Hematopoietic multipotent progenitor cell treated with erythropoietin and hydrocortisone succinate and interleukin-3 and kit ligand, for 6 days (in vitro differentiated cells): Measurements from ENCODE around the gene NDUFS3.
"Not testable (repeated sequence)": the region's sequence is repeated elsewhere in the genome, so short reads cannot be mapped to it uniquely, and the experiment has no call there.

Experiments
- DNase-seq: peaks from one replicate; pipeline ENCODE4 v3.0.0-alpha.2; 2015

The NDUFS3 gene

DNA sequence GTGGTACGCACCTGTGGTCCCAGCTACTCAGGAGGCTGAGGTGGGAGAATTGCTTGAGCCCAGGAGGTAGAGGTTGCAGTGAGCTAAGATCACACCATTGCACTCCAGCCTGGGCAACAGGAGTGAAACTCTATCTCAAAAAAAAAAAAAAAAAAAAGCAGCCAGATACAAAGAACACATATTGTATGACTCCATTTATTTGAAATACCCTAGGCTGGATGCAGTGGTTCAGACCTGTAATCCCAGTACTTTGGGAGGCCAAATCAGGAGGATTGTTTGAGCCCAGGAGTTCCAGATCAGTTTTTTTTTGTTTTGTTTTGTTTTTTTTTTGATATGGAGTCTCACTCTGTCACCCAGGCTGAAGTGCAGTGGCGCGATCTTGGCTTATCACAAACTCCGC is 16.5 kb upstream of the NDUFS3 start:
- DNase-seq: not testable (repeated sequence)

DNA sequence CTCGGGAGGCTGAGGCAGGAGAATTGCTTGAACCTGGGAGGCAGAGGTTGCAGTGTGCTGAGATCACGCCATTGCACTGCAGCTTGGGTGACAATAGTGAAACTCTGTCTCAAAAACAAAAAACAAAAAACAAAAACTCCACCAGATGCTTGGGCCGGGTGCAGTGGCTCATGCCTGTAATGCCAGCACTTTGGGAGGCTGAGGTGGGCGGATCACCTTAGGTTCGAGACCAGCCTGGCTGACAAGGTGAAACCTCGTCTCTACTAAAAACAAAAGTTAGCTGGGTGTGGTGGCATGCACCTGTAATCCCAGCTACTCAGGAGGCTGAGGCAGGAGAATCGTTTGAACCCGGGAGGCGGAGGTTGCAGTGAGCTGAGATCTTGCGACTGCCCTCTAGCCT is 14.5 kb upstream of the NDUFS3 start:
- DNase-seq: not testable (repeated sequence)

DNA sequence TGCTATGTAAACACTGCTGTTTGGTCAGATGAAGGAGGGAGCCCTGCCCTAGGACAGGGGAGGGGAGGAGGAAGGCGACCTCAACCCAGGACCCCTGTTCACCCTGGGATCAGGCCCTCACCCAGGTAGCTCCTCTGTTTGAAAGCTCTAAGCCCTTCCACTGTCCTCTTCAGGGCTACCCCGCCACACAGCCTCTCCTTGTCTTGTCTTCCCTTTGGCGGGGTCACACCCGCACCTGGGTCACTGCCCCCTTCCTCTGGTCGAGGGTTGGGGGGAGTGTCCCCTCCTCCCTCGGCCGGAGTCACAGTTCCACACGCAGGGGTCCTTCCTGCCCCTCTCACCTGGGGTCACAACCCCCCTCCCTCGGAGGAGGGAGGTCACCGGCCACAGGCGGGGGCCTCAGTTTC is 13.9 kb upstream of the NDUFS3 start:
- DNase-seq: no peak

DNA sequence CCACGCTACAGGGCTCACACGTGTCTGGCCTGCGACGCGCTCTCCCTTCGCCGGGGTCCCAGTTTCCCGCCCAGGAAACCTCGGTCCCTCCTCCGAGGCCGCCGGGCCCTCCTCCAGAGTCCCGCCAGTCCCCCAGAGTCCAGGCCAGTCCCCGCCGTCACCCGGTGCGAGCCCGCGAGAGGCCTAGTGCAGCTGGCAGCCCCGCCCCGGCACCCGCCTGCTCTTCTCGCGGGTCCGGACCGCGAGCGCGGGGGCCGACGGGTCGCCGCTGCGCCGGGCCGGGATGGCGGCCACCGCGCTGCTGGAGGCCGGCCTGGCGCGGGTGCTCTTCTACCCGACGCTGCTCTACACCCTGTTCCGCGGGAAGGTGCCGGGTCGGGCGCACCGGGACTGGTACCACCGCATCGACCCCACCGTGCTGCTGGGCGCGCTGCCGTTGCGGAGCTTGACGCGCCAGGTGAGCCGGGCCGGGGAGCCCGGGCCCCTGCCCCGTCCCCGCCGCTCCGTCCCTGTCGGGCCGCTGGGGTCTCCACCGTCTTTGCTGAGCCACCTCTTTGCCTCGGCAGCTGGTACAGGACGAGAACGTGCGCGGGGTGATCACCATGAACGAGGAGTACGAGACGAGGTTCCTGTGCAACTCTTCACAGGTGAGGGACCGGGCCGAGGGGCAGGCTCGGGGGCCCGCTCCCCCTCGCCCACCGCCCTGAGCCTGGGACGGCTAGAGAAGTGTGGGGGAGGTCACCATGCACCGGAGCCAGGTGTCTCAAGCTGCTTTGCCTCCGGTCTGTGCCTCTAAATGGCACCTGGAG is 13.3 kb upstream of the NDUFS3 start, which contains the start of gene PTPMT1:
TSS of gene PTPMT1 (plus strand) at position 260 of the 809 bp plus-strand sequence. CDS start at position 284, 24 bp downstream.
- DNase-seq: peak; percentile 90

DNA sequence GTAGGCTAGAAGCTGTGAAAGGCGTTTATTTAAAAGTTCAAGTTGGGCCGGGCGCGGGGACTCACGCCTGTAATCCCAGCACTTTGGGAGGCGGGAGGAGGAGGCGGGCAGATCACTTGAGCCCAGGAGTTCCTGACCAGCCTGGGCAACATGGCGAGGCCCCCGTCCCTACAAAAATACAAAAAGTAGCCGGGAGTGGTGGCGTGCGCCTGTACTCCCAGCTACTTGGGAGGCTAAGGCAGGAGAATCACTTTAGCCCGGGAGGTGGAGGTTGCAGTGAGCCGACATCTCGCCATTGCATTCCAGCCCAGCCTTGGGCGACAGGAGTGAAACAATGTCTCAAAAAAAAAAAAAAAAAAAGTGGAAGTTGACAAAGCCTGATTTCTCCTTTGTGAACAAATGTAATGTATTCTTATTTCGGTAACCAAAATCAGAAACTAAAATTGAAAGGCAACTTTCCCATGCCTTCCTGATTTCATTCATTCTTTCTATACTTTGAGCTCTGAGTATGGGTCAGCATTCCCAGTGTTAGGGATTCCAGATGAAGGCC is 12.7 kb upstream of the NDUFS3 start:
- peak; percentile 43 for DNase-seq

DNA sequence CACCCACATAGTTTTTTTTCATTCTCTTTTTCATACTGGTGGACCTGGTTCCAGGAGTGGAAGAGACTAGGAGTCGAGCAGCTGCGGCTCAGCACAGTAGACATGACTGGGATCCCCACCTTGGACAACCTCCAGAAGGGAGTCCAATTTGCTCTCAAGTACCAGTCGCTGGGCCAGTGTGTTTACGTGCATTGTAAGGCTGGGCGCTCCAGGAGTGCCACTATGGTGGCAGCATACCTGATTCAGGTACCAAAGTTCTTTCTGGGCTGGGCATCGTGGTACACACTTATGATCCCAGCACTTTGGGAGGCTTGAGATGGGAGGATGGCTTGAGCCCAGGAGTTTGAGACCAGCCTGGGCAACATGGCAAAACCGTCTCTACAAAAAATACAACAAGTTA is 9.2 kb upstream of the NDUFS3 start:
- no peak for DNase-seq

DNA sequence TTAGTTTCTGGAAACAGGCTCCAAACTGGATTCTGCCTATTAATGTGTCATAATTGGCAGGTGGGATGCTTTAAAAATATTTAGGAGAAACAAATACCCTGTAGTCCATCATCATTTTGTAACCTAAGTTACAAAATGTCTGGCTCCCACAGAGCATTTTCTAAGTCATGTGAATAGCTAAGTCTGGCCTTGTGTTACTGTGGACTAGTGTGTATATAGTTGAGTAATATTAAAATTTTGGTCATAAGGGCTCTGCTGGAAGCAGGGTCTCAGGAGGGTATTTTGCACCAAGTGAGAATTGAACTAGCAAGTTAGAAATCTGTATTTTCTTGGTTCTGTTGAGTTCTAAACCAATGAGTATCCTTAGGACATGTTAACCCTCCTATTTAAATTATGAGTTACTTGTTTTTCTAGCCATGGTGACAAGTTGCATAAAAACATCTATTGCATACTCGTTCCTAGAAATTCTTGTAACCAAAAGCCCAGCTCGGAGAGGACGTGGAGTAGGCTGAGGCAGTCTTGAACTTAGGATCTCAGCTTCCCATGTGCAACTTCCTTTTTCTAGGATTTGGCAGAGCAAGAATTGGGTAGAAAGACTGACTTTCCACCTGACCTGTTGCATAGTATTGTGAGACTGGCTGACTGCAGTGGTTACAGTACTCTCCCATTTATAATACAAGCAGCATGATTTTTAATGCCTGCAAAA is 8.1 kb upstream of the NDUFS3 start:
- no peak for DNase-seq

DNA sequence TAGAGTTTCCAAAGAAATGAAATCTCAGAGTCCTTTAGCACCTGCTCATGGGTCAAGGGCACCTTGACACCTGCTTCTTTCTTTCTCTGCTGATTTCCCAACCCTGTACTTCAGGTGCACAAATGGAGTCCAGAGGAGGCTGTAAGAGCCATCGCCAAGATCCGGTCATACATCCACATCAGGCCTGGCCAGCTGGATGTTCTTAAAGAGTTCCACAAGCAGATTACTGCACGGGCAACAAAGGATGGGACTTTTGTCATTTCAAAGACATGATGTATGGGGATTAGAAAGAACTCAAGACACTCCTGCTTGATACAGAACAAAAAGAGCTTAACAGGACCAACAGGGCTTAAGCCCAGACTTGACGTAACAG is 7.5 kb upstream of the NDUFS3 start:
- no peak for DNase-seq

DNA sequence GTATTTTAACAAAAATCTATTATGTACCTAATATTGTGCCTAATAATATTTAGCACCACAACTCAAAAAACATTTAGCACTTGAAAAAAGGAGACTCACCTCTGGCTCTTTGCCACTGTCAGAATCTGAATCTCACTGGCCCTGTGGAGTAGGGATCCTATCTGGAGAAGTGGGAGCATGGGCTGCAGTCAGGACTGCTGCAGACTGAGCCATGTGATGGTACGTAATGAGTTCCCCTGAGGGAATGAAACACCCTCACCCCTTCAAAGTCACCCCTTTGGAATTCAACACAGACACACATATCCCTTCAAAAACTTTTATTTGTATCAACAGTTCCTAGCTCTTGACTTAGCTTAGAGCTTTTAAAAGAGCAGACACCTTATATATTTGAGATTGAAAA is 7.0 kb upstream of the NDUFS3 start:
- no peak for DNase-seq

DNA sequence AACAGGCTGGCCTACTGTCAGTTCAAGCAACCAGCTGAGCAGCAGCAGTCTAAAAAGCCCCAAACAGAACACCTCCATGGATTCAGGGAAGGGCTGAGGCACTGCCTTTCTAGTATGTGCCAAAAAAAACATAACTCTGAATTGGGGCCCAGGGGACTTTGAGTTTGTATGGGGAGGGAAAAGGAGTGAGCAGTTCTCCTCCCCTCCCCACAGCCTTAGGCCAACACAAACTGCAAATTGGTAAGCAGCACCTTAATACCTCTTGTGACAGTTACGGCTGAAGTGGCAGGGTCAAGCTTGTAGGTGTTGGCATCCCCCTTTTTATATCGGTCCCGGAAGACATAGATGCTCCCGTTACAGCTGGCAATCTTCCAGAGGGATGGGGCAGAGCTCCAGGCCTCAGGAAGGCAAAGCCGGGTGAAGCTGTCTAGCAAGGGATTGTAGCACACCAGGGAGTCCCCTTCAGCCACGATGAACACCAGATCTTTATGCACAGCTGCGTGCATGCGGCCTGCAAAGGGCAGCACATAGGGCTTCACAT is 6.1 kb upstream of the NDUFS3 start:
- DNase-seq: no peak

DNA sequence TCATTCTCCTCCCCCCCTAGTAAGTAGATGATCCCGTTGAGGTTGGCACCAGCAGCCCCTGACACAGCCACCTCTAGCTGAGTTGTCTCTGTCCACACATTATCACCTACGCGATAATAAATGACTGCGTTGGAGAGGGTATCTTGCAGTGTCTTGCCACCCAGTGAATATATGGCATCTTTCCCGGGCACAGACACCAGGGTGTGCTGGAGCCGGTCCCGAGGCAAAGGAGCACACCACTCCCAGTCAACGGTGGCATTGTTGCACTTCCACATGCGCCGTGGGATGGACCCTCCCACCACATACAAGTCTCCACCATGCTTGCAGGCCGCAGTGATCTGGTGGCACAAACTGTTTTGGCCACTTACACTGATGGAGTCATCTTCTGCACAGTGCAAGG is 5.6 kb upstream of the NDUFS3 start:
- DNase-seq: no peak

DNA sequence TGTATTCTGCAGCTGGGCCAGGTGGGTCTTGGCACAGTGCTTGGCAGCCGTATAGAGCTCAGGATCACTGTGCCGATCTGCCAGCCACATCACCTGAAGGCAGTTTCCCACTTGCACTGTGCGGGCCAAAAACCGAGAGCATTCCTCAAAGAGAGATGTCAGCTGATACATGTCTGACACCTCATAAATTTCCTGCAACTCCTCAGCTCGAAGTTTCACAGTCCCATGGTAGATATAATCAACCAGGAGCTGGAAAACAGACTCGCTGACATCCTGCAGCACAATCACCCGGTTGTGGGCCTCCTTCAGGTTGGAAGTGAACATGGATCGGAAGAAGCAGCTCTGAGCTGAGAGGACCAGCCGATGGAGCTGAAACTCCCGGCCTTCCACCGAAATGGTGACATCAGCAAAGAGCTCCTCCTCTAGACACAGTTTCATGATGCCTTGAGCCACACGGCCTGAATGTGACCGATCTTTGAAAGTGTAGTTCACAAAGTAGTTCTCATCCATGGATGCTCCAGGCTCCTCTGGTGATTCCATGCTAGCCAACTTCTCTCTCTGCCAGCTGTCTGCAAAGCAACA is 1.3 kb upstream of the NDUFS3 start:
- no peak for DNase-seq

DNA sequence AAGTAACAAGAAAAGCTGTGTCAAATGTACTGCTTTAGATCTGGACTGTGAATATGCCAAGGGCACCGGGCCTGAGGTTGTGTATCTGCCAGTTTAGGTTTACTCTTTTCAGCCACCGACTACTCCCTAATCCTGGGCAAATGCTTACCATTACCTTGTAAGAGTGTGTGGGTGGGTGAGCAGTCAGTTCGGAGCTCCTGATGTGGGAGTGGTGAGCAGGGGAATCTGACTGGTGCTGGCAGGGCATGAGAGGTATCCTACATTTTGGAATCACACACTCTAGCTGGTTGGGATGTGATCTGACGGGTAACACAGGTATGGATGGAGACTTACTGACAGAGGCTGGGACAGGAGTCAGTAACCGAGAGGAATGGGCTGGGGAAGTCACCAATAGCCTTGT is 5.0 kb downstream of the NDUFS3 start:
- DNase-seq: no peak

DNA sequence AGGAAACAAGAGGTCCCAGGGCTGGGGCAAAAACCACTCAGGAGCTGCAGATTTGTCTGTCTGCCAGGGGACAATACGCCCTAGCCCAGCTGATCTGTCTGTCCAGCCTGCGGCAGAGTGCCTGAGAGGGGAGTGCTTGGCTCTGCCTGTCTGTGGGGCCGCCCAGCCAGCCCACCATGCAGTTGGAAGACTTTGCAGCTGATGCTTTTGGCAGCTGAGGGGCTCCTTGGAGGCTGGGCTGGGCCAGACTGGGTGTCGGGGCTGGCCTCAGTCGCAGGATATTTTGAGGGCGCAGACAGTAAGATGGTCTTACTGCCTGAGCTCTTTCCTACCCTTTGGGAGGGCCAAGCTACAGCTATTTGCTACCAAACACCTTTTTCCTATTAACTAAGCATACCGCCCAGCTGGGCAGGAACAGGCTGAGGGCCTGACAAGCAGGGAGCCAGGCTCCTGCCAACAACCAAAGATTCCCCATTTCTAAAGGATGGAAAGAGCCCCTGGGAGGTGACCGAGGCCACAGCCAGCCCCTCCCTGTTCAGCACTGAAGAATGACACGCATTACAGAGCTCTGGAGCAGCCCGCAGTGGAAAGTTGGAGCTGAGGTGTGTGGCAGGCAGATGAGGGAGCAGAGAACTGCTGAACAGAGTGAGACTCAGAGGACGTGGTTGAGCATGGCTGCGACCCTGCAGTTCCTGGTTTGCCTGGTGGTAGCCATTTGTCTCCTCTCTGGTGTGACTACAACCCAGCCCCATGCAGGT is 7.4 kb downstream of the NDUFS3 start, which contains the start of gene FAM180B:
TSS of gene FAM180B (plus strand) at position 581 of the 758 bp plus-strand sequence. CDS start at position 672, 91 bp downstream.
- no peak for DNase-seq

DNA sequence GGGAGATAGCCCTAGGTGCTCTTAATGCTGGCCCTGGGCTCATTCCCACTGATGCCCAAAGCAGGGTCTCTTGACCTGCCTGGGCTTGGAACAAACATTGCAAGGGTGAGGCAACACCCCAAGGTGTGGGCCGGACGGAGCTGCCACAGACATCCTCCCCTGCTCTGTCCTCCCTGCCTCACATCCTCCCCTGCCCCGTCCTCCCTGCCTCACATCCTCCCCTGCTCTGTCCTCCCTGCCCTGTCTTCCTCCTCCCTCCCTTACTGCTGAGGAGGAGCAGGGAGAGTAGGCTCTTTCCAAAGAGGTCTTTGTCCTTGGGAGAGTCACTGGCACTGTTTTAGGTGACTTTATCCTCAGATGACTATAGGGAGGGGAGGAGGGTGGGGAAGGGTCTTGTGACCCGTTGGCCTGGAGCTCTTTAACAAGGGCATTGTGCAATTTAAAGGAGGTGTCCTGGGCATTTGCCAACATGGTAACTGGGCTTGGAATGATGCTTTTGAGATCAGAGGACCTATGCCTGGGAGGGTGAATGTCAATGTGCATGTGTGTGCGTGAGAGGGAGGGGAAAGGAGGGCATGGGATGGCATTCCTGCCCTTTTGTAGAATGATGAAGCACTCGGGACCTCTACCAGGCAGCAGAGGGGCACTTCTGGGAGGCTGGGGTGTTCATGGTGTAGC is 8.3 kb downstream of the NDUFS3 start:
- no peak for DNase-seq

DNA sequence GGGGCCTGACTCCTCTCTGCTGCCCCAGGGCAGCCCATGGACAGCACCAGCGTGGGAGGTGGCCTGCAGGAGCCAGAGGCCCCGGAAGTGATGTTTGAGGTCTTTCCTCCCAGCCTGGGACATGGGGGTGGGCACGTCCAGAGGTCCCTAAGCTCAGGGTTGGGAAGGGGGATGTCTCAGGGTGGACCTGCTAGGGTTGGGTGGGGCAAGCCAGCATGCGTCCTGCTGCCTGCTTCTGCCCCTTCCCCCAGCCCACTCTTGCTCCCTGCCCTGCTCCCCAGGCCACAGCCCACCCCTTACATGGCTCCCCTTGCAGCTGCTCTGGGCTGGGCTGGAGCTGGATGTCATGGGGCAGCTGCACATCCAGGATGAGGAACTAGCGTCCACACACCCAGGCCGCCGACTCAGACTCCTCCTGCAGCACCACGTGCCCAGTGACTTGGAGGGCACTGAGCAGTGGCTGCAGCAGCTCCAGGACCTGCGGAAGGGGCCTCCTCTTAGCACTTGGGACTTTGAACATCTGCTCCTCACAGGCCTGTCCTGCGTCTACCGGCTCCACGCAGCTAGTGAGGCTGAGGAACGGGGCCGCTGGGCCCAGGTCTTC is 9.0 kb downstream of the NDUFS3 start:
- DNase-seq: peak; percentile 65

DNA sequence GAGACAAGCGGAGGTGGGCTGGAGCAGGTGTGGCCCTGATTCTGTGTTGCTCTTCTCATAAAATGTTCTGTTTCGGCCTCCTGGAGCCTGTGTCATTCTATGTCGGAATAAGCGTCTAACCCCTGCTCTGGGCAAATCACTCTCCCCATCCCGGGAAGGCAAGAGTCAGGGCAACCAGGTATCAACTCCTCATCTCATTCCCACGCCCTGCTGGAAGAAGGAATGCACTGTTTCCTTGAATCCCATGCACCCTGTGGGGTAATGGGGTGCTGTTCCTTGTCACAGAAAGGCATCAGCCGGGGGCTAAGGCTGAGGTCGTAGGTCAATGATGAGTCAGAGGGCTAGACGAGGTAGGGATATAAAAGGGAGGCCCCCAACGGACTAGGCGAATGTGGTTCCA is 10.2 kb downstream of the NDUFS3 start:
- DNase-seq: no peak

DNA sequence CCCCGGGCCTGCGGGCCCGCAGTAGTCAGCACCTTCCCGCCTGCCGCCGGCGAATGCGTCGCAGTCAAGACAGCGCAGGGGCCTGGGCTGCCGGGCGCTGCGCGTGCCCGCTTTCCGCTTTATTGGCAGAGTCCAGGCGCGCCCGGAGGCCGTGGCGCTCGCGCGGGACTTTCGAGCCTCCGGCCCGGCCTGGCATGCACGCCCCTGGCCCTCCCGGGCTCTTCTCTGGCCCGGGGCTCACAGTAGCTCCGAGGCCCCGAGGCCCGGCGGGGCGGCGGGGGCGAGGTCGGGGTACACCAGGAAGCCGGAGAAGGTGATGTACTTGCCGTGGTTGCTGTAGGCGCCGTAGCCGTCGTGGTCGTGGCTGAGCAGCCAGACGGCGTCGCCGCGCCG is 10.7 kb downstream of the NDUFS3 start:
- DNase-seq: no peak

DNA sequence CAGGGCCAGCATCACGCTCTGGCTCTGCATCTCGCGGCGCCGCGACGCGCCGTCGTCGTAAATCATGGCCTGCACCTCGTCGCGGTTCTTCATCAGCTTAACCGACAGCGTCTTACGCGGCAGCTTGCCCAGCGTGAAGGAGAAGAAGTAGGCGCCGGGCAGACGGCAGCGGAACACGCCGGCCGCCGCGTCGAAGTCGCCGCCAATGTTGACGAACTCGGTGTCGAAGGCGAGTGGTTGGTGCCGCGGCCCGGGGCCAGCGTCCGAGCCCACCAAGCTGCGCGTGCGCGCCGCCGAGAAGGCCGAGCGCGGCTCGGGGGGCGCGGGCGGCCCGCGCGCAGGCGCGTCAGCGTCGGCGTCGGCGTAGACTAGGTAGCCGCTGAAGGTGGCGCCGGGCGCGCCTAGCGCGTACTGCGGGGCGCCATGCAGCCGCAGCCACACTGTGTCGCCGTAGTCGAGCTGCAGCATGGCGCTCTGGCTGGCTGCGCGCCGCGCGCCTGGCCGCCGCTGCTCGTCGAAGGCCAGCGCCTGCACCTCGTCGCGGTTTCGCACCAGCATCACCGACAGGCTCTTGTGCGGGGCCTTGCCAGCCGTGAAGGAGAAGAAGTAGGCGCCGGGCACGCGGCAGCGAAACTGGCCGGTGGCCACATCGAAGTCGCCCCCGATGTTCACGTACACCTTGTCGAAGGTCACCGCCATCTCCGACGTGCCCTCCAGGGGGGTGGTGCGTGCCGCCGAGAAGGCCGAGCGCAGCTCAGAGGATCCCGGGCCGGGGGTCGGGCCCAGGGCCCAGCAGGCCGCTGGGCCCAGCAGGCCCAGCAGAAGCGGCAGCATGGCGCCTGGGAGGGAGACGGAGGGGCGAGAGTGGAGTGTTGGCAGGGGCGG is 11.3 kb downstream of the NDUFS3 start:
- no peak for DNase-seq

DNA sequence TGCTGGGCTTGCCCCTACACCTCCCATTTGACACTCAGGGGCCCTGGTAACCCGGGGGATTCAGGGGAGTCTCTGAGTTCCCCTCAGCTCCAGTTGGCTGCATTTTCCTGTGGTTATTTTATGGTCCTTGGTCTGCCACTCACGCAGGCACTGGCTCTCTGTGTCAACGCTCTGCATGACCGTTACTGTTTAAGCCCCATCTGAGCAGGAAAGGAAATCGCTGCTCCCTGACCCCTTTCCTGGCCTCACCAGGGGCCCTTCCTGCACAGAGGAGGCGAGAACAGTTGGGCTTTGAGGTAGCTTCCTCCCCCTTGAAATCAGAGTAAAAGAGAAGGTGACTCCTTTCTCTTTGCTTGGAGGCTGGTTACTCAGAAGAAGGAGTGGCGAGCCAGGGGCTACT is 12.9 kb downstream of the NDUFS3 start:
- peak; percentile 42 for DNase-seq
